Glutamatergic neuron (in vitro differentiated cells): ENCODE data around the gene NDST3. TPM values are rescaled to one million over a fixed set of nuclear protein-coding genes. Genes with fewer than 3 reads are reported as not detected.
"Not testable (repeated sequence)": the region's sequence is repeated elsewhere in the genome, so short reads cannot be mapped to it uniquely, and the experiment has no call there.

Experiments used
- DNase-seq: peaks from one replicate; pipeline ENCODE4 v3.0.0; 2022
- H3K27ac Mint-ChIP-seq: one replicate; pipeline ENCODE4 v1.8.0; 2020; ENCODE audit warnings: mild to moderate bottlenecking, mixed read lengths, inconsistent platforms; ENCODE audit not compliant: unreplicated experiment
- H3K27me3 Mint-ChIP-seq: one replicate; pipeline ENCODE4 v1.8.0; 2020; ENCODE audit warnings: mild to moderate bottlenecking, moderate library complexity, mixed read lengths, inconsistent platforms; ENCODE audit not compliant: unreplicated experiment
- H3K36me3 Mint-ChIP-seq: one replicate; pipeline ENCODE4 v1.8.0; 2020; ENCODE audit warnings: mild to moderate bottlenecking, mixed read lengths, inconsistent platforms; ENCODE audit not compliant: unreplicated experiment
- H3K4me1 Mint-ChIP-seq: one replicate; pipeline ENCODE4 v1.8.0; 2020; ENCODE audit warnings: mild to moderate bottlenecking, low read depth, mixed read lengths, inconsistent platforms; ENCODE audit not compliant: unreplicated experiment
- H3K4me3 Mint-ChIP-seq: one replicate; pipeline ENCODE4 v1.8.0; 2020; ENCODE audit warnings: mild to moderate bottlenecking, mixed read lengths, inconsistent platforms; ENCODE audit not compliant: unreplicated experiment
- H3K9me3 Mint-ChIP-seq: one replicate; pipeline ENCODE4 v1.8.0; 2020; ENCODE audit warnings: mild to moderate bottlenecking, moderate library complexity, mixed read lengths, inconsistent platforms; ENCODE audit not compliant: unreplicated experiment
- total RNA-seq: library from RNA; stranded (reverse); fragmentation: NEBNext Ultra II Directional; extraction: Animal tissue kit (Norgen Biotek cat#: 25700); gene quantifications from one replicate; pipeline ENCODE4 v1.2.1, GENCODE V29; 2021; ENCODE audit not compliant: unreplicated experiment
- TF ChIP-seq, protein P1 (sequence below): fragments of 200-600 bp; sonication (generic); IDR thresholded peaks from one replicate; pipeline ENCODE4 v1.5.0; 2021; ENCODE audit not compliant: partially characterized antibody, unreplicated experiment

The NDST3 gene
- total RNA-seq, 1 donor from 2014 or later = 38.4 TPM

DNA sequence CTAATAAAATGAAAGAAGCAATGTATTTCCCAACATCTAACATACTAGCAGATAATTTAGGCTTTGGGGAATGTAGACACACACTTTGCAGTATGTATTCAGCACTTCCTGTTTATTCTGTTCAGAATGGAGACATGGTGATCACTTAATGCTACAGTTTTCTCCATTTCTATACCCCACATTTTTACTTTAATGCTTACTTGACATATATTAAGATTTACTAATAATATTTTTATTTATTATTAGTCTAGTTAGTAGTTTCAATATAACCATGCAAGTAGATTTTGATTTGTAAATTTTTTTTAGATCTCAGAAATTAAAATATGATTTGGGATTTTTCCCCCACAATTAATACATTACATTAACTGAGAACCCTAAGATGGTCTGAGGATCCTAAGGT, 220.1 kb downstream of the NDST3 start:
- Mint-ChIP-seq H3K27me3 (no peaks in the 10 kb centered on the region), H3K4me3 (no peak overlapping the region), H3K27ac (no peak overlapping the region), H3K36me3 (peaks cover 6% of the 10 kb centered on the region), H3K9me3 (no peaks in the 10 kb centered on the region), H3K4me1 (no peaks in the 10 kb centered on the region)
- no peak for DNase-seq
- TF ChIP-seq, protein P1, sequence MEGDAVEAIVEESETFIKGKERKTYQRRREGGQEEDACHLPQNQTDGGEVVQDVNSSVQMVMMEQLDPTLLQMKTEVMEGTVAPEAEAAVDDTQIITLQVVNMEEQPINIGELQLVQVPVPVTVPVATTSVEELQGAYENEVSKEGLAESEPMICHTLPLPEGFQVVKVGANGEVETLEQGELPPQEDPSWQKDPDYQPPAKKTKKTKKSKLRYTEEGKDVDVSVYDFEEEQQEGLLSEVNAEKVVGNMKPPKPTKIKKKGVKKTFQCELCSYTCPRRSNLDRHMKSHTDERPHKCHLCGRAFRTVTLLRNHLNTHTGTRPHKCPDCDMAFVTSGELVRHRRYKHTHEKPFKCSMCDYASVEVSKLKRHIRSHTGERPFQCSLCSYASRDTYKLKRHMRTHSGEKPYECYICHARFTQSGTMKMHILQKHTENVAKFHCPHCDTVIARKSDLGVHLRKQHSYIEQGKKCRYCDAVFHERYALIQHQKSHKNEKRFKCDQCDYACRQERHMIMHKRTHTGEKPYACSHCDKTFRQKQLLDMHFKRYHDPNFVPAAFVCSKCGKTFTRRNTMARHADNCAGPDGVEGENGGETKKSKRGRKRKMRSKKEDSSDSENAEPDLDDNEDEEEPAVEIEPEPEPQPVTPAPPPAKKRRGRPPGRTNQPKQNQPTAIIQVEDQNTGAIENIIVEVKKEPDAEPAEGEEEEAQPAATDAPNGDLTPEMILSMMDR = no peak

DNA sequence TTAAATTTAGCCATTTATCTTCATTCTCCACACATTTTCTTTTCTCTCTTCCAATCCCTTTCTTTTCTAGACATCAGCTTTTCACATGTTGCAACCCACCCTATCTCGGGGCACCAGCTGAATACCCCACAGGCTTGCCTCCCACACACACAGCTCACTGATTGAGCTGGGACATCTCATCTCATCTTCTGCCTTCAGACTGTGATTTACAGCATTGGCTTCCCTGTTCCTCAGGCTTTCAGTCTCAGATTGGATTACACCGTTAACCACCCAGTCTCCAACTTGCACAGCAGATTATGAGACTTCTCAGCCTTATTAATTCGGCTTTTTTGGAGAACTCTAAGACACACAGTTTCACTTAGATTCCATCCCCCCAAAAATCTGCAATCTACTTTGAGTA, 224.8 kb downstream of the NDST3 start:
- no peak for DNase-seq
- Mint-ChIP-seq H3K27ac (no peak overlapping the region), H3K9me3 (no peaks in the 10 kb centered on the region), H3K36me3 (no peaks in the 10 kb centered on the region), H3K4me1 (no peaks in the 10 kb centered on the region), H3K4me3 (no peak overlapping the region), H3K27me3 (no peaks in the 10 kb centered on the region)
- TF ChIP-seq, protein P1 = no peak

DNA sequence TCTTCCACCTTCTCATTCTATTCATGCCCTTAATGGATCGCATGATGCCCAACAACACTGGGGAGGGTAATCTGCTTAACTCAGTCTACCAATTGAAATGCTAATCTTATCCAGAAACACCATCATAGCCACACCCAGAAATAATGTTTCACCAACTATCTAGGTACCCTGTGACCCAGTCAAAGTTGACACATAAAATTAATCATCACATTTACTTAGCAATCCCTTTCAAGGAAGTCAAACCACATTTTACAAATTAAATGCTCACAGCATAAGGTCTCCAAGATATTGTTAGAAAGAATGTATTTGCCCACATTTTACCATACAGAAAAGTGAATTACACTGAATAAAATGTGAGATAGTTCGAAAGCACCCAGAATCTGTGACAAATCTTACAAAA, 226.0 kb downstream of the NDST3 start:
- Mint-ChIP-seq H3K36me3 (no peaks in the 10 kb centered on the region), H3K27ac (no peak overlapping the region), H3K9me3 (no peaks in the 10 kb centered on the region)

DNA sequence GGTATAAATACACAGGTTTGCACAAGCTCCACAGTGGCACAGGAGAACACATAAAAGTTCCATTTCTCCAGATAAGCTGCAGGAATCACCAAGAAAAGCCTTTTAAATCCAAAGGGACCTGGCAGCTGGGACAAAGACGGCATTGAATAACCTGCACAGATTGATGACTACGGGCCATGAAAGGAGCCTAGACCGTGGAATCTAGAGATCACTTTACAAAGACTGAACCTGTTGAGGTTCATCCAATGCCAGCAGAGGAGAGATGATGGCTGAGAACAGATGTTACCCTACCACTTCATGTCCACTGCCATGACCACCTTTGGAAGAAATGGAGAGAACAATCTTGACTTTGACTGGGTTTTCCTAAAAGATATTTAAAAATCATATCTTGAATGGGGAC, 229.8 kb downstream of the NDST3 start:
- peaks cover 2% of the 10 kb centered on the region for H3K9me3 Mint-ChIP-seq
- H3K4me1 Mint-ChIP-seq = no peaks in the 10 kb centered on the region

More for the DNA sequence above, 226.0 kb downstream of the NDST3 start:
- H3K4me1 Mint-ChIP-seq = no peaks in the 10 kb centered on the region
- no peak overlapping the region for H3K4me3 Mint-ChIP-seq
- H3K27me3 Mint-ChIP-seq = no peaks in the 10 kb centered on the region
- DNase-seq = no peak
- TF ChIP-seq, protein P1 = no peak

DNA sequence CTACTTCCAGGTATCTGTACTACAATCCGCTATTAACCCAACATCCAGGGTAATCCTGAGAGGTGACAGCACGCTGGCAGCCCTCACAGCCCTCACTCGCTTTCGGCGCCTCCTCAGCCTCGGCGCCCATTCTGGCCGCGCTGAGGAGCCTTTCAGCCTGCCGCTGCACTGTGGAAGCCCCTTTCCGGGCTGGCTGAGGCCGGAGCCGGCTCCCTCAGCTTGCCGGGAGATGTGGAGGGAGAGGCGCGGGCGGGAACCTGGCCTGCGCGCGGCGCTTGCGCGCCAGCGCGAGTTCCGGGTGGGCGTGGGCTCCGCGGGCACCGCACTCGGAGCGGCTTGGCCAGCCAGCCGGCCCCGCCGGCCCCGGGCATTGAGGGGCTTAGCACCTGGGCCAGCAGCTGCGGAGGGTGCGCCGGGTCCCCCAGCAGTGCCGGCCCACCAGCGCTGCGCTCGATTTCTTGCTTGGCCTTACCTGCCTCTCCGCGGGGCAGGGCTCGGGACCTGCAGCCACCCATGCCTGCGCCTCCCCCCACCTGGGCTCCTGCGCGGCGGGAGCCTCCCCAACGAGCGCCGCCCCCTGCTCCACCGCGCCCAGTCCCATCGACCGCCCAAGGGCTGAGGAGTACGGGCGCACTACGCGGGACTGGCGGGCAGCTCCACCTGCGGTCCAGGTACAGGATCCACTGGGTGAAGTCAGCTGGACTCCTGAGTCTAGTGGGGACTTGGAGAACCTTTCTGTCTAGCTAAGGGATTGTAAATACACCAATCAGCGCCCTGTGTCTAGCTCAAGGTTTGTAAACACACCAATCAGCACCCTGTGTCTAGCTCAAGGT, 231.2 kb downstream of the NDST3 start:
- Mint-ChIP-seq H3K9me3 (peaks cover 2% of the 10 kb centered on the region), H3K36me3 (peaks cover 6% of the 10 kb centered on the region), H3K4me3 (peak overlapping the region; percentile 85), H3K27ac (no peak overlapping the region), H3K27me3 (no peaks in the 10 kb centered on the region), H3K4me1 (no peaks in the 10 kb centered on the region)
- TF ChIP-seq, protein P1 = no peak
- peak; percentile 68 for DNase-seq

More for the DNA sequence above, 229.8 kb downstream of the NDST3 start:
- no peak overlapping the region for H3K4me3 Mint-ChIP-seq
- TF ChIP-seq, protein P1 = no peak
- no peak overlapping the region for H3K27ac Mint-ChIP-seq
- no peaks in the 10 kb centered on the region for H3K27me3 Mint-ChIP-seq
- no peak for DNase-seq
- H3K36me3 Mint-ChIP-seq = peaks cover 6% of the 10 kb centered on the region

DNA sequence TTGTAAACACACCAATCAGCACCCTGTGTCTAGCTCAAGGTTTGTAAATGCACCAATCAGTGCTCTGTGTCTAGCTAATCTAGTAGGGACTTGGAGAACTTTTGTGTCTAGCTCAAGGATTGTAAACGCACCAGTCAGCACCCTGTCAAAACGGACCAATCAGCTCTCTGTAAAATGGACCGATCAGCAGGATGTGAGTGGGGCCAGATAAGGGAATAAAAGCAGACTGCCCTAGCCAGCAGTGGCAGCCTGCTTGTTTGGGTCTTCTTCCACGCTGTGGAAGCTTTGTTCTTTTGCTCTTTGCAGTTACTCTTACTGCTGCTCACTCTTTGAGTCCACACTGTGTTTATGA, 231.8 kb downstream of the NDST3 start:
- H3K27ac Mint-ChIP-seq, DNase-seq, H3K4me1 Mint-ChIP-seq, H3K27me3 Mint-ChIP-seq, H3K9me3 Mint-ChIP-seq, H3K36me3 Mint-ChIP-seq, H3K4me3 Mint-ChIP-seq: not testable (repeated sequence)
